Suppressor macrophage (primary cell): ENCODE data around the gene ANKRD6.
A peak's percentile ranks its signal among the peaks of the same experiment; 100 is the strongest.

Source experiments
- DNase-seq, 4 experiments: peaks; one replicate each; pipeline ENCODE4 v3.0.0-alpha.2; 2020 to 2022

Gene ANKRD6

DNA sequence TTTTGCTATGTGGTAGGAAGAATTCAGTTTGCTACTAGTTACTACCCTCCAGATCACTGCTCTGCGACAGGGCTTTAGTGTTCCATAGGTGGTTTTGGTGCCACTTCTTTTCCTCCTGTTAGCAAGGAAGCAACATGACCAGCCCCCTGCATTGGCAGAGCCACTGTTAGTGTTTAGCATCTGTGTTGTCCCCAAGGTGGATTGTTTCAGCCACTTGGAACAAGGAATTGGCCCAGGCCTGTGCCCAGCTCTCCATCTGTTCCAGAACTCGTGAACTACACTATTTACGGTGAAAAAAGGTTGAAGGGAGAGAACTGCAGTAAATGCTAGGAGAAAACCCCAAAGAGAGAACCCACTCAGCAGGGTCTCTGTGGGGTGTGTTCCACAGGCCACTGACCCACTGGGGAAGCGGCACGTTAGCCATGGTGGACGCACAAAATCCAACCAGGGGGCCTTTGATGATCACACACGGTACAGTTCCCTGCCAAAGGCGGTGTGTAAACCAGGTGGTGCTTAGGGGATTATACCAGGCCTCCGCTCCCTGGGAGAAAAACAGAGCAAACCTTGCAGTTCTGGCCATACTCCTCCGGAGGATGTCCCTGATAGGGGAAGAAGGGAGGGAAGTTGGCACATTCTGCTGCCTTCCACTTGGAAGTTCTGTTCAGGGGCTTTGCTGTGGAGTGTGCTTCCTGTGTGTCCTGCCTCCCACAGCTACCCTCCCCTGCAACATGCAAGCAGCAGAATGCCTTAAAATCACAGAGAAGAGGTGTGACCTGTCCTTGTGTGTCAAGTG, 133.3 kb downstream of the ANKRD6 start:
- no peak for DNase-seq

DNA sequence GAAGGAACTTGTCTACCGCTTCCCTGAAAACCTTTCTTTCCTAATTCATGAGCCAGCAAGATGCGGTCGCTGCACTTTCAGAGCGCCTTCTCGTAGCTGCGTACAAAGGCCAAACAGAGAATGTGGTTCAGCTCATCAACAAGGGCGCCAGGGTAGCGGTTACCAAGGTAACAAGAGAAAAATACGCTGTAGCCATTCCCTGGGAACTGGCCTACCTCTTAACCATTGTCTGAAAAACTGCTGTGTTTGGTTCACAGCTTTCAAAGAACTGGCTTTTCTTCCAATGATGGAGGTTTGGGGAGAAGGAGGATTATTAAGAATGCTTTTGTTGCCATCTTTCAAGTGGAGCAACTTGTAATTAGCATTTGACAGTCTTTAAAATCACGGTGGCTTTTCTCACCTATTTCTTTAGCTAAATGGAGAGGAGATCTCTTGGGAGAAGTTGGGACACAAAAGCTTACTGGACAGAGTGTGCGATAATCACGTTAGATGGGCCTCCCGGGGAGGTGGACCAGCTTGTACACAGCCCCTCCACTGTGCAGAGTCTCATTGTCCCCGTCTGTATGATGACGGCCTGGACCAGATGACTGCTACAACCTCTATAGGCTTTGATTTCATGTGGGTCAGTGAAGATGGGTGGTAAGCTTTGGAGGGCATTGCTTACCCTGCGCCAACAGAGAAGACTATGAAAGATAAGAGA, 134.1 kb downstream of the ANKRD6 start:
- no peak for DNase-seq

DNA sequence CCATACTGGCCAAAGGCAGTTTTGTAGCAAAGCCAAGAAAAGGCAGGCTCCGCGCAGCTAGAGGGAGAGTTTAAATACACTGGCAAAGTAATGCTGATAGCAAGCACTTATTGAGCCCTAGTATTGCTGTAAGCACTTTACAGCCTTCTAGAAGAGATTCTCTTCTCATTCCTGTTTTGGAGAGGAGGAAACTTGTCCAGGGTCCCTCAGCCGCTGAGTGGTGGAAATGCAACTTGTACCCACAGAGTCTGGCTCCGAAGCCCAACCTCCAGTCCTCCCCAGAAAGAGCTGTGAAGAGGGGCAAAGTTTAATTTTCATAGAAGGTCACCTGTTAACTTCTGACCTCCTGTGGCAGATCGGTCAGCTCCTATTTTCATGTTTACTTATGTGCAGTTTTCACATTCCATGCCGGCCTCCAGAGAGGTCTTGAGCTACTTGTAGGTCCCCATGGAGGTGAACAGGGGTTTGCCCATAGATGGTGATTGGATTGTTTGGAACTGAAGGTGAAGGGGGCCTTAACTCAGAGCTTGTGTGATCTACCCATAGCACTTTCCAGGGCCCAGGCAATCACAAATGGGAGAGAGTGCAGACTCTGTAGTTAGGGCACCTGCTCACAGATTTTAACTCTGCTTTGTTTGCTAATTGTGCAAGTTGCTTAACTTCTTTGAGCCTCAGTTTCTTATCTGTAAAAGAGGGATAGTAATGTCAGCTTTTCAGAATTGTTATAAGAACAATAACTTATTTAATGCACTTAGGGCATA, 134.9 kb downstream of the ANKRD6 start:
- DNase-seq: no peak

DNA sequence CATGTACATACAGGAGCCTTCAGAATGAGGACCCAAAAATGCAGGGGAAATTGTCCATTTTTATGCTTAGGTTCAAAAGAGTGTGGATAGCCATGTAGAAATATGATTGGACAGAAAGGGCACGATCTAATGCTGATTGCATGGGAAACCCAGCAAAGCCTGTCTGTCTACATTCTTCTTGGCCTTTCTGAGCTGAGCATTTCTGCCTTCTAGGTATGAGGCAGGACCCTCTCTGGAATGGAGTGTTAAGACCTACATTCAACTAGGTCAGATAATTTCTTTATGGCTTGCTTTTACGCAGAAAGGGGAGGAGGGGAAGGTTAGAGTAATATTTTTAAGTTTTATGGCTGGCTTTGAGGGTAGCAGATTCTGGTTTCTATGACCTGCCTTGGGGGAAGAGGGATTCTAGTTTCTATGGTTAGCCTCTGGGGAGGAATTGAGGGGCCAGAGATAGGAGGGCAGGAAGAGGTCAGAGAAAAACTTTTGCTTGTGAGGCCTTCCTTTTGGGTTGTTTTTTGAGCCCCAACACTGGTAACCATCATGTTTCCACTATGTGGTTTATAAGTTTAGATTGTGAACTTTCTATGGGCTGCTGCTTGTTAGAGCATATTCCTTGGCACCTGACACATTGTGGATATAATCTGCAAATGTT, 142.1 kb downstream of the ANKRD6 start:
- no peak for DNase-seq

DNA sequence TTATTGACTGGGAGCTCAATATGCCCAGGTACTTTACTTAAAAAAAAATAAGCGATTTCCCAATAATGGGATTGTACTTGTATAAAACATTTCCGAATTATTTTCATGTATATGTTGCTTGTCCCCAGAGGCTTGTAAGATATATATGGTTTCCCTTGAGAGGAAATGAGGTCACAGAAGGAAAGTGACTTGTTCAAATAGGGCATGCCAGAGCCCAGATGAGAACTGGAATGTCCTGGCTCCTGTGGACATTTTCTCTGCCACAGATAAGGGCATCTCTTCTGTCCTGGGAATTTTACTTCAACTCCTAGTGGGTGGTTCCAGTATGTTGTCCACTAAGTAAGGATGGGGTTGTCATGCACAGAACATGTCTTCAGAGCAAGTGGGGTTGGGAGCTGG, 142.6 kb downstream of the ANKRD6 start:
- DNase-seq: no peak

DNA sequence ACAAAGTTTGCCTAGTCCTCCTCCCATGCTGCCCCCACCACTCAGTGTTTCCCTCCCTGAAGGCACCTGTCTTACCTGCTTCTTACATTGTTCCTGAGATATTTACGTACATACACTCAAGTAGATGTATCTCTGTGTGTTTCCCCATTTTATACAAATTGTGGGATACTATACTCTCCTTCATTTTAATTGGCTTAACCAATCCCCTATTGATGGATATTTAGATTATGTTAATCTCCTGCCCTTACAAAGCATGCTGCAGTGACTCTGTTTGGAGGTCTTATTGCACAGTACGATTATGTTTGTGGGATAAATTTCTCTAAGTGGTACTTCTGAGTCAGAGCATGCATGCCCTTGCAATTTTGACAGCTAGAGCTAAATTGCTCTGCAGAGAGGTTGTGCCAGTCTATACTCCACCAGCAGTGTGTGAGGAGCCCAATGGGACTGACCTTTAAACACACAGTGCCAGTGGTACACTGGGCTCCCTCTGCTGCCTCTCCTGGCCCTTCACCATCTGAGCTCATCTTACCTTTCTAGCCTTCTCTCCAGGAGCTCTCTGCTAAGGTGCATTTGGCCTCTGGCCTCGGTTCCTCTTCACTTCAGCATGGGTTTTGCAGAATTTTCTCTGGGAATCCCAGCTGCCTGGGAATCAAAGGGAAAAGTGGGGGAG, 148.2 kb downstream of the ANKRD6 start:
- DNase-seq: no peak

DNA sequence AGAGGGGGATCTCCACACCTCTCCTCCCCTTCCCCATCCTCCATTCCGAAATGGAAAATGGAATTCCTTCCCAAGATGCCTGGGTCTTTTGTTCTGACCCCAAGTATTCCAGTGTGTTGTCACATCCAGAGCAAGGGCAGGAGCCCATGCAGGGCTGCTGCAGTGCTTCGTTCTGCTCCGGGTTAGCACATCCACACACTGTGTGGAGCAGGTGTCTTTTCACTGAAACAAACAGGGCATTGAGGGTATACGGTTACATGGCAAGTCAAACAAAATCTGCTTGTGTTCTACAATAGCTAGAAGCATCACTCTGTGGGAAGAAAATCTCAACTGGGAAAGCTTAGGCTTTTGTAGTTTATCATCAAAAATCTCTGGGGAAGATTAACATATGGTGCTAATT, 148.7 kb downstream of the ANKRD6 start:
- no peak for DNase-seq

DNA sequence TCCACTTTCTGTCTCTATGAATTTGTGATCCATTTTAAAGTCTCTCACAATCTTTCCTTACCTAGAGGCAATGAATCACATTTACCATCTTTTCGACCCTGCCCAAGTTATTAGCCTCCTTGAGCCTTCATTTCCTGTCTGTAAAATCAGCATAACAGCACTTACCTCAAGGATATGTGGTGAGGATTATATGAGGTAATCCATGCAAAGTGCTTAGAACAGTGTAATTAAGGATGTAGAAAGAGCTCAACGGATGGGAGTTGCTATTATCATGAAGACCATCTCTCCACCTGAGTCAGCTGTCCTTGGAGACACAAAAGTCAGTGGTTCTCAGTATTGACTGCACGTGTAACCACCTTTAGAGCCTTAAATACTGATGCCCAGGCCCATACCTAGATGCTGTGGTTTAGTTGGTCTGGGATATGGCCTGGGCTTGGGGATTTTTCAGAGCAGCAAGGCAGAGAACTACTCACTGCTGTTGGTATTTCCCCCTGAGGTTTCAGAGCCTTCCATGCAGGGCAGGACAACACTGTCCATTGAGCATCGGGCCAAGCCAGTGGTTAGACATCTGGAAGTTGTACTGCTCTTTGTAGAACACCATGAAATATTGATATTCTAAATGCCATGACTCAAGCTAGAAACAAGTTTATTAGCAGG, 149.8 kb downstream of the ANKRD6 start:
- no peak for DNase-seq

DNA sequence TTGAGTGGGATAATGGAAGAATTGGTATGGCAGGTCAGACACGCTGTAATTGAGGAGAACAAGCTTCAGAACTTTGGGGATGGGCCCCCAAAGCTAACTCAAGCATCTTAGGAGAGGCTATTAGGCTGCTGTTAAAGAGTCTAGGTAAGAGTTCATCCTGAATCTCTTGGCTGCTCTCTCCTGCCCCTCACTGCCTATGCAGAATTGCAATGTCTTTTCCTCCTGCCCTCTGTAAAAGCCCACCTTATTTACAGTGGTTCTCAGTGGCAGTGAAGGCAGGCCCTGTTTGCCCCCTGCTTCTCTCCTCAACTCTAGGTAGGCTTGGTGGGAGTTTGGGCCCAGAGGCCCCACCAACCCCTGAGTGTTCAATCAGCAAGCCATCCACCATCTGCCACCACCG, 150.6 kb downstream of the ANKRD6 start:
- DNase-seq: no peak

DNA sequence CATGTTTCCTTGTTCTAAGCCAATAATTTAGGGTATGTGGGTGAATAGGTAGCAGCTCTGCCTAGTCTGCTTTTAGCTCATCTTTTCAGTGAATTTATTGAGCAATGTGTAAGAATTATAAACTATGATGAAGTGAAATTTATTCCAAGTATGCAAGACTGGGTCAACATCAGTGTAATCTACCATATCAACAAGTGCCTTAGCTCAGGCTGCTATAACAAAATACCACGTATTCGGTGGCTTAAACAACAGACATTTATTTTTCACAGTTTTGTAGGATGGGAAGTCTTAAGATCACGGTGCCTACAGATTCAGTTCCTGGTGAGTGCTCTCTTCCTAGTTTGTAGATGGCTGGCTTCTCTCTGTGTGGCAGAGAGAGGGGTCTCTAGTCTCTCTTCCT, 151.6 kb downstream of the ANKRD6 start:
- DNase-seq: no peak

DNA sequence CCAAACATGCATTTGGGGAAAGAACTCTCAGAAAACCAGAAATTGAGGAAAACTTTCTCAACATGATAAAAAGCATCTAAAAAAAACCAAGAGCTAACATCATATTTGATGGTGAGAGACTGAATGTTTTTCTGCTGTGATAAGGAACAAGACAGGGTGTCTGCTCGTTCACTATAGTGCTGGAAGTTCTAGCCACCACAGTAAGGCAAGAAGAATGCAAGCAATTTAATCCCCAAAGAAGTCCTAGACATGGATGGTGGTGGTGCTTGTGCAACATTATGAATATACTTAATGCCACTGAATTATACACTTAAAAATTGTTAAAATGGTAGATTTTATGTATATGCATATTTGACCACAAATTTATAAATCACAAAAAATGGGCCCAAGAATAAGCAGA, 152.2 kb downstream of the ANKRD6 start:
- DNase-seq: no peak

DNA sequence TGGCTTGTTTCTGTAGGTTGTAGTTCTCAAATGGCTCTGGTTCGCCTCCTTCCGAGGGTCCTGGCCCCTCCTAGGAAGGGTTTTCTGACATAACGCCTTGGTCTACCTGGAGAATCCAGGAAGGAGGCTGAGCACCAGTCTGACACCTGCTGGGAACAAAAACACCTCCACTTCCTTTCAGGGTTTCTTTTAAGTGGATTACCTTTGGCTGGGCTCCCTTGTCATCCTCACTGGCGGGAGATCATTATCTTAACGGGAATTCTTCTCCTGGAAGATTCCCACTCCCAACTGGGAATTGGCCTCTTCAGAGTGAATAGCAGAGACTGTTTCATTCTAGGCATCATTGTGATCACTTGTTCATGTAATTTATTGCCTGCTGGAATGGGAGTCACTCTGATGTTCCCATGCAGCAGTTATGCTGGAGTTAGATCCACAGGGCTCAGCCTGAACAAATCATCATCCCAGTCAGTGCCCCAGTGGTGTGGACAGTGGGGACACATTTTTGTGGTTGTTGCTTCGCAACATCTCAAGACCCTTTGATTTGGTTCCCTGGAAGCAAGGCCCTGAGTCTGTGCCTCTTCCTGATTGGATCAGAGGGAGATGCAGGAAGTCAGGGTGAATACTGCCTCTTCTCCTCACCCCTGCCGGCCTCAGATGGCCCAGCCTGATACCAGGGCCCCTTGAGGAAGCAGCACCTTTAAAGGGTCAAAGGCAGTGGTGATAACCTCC, 156.5 kb downstream of the ANKRD6 start:
- no peak for DNase-seq

DNA sequence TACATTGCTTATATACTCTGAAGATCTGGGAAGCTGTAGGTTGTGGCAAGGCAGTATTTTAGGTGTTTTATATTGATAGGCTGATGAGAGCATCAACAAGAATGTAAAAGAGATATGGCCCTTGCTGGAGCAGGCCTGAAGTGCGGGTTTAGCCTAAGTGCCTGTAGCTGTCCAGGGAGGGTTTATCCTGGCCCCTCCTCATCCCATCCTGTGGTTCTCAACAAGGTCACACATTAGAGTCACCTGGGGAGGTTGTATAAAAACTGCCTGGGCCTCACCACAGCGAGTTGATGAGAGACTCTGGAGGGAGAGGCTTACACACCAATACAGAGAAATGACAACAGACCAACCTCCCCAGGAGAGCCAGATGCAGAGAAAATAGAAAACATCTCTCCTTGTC, 157.2 kb downstream of the ANKRD6 start:
- DNase-seq: no peak

DNA sequence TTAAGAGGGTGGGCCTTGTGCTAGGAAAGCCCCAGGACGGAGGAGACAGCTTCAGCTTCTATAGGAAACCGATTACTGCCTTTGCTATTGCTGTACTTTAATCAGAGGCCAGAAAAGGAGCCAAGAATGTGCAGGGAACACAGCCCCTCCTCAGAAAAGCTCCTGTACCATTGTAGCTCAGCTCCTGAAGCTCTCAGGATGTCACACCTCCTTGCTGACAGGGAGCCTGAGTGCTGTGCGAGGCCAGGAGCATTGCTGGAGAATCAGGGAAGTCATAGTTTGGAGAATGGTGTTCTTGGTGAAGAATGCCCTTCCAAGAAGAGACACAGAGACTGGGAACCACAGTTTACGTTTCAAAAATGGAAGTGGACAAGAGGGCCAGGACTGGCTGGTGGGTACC, 158.8 kb downstream of the ANKRD6 start:
- no peak for DNase-seq

DNA sequence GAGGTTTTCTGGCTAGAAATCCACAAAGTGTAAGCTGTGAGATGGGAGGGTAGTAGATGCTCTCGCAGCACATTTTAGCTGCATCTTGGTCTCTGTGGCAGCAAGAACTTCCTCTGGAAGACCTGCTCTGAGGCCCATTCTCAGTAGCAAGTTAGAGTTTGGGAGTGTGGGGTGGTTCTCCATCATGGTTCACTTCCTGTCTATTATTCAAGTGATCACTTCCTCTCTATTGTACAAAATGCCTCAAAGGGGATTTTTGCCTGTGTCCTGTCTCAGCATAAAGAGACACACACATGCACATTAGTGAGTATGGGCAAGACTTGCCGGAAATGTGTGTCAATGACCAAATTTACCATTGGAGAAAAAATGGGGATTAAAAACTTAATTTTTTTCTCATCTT, 163.1 kb downstream of the ANKRD6 start:
- DNase-seq: peak; percentile 5 to 57 (median 39)

DNA sequence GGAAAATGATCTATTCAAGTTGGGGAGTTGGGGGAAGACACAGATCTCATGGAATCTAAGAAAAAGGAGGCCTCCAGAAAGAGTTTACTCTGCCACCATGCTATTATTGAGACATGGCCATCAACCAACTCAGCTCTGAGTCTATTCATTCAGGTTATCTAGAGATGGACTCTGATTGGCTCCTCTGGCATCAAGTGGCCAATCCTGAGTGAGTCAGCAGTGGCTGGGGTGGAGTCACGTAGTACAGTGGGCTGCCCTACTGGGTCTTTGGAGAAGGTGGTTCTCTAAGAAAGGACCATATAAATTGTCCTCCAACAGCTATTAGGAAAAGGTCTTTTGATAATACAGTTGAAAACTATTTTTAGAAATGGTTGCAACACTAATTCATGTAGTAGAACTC, 163.5 kb downstream of the ANKRD6 start:
- no peak for DNase-seq

DNA sequence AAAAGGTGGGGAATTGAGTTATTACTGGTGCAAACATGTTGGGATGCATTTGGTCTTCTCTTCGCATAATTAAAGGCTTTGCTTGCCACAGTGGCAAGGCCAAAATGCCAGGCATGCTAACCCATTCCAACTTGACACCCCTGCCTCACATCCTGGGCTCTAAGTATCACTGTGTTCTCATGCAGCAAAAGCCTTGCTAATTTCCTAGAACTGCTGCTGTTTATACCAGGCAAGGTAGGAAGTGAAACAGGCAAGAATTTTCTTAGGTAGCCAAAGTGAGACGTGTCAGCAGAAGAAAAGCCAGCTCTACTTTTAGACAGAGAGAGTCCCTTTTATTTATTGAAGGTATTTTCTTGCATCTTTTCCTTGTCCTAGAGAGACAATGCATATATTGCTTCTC, 164.4 kb downstream of the ANKRD6 start:
- DNase-seq: no peak

DNA sequence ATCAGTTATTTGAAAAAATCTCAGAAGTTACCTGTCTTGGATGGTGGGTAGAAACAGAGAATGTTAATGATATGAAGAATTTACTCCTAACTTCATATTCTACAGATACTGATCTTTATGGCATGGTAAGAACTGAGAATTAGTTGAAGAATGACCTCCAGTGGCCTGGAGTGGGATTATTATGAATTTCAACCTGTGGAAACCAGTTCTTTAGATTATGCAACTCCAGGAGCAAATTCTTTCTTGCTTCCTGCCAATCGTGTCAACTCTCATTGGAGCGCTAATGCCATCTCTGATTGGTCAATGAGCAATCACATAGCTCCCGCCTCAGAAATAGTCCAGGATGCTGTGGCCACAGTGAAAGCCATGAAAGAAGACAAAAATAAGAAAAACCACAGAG, 165.0 kb downstream of the ANKRD6 start:
- DNase-seq: peak; percentile 7 to 46 (median 22)

DNA sequence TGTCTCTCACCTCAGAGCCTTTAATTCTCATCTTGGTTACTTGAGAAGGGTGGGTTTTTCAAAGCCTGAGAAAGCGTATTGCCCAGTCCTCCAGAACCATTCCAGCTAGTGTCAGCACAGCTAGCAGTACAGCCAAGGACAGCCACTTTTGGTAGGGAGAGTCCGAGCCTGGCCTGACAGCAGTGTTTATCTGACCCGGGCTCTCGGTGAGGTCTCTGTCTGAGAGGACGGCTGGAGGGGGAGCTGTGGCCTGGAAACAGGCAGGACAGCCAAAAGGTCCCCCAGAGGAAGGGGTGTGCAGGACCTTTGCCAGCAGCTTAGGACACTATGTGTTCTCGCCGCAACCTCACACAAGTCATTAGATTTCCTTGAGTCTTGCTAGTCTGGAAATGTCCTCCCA, 166.8 kb downstream of the ANKRD6 start:
- no peak for DNase-seq

DNA sequence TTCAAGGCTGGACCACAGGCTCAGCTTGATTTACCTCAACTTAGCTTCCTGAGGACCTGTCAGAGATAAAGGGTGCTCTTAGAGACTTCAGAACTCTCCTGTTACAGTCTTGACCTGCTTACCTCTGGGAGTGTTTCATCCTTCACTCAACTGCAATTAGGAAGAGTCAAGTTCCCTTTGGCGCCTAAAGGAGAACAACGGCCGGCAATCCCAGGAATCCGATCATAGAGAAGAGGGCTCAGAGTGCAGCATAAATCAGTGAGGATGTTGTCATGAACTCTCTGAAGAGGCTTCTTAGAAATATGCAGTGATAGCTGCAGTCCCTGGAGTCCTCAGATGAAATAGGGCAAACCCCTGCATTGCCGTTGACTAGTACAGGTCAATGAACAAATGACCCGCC, 169.2 kb downstream of the ANKRD6 start:
- no peak for DNase-seq

DNA sequence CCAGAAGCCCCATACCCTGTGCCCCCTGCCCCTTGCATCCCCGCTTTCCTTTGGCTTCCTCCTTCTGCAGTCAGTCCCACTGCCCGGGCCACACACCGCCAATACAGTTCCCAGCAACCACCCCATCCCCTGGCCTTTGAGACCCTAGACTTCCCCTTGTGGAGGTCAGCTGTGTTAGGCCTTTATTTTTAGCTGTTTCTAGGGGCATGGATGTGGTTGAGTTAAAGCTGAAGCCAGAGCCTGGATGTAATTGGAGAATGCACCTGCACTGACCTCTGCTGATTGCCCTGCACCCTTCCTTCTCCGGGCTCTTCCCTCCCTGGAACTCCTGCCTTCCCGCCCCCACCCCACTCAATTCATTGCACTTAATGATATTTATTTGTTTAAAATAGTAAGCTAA, 171.7 kb downstream of the ANKRD6 start:
- DNase-seq: no peak
